H9 (cell line): Measurements from ENCODE around the gene ANKS3. TPM values are rescaled to one million over a fixed set of nuclear protein-coding genes. Genes with fewer than 3 reads are reported as not detected.

Experiments
- DNase-seq: peaks from one replicate; pipeline ENCODE4 v3.0.0-alpha.2; 2017
- H2AFZ ChIP-seq: one replicate; pipeline ENCODE4 v1.6.1; 2013; ENCODE audit warnings: mild to moderate bottlenecking, low read length, control low read depth, moderate library complexity
- H2AK5ac ChIP-seq: 2 replicates; pipeline ENCODE4 v1.6.1; 2013; ENCODE audit warnings: low read length, control low read depth, mixed read lengths; ENCODE audit not compliant: insufficient read length
- H2BK120ac ChIP-seq: one replicate; pipeline ENCODE4 v1.6.1; 2013; ENCODE audit warnings: low read depth, mild to moderate bottlenecking, low read length, control low read depth, inconsistent platforms; ENCODE audit not compliant: poor library complexity, severe bottlenecking
- H2BK12ac ChIP-seq: 2 replicates; pipeline ENCODE4 v1.6.1; 2013; ENCODE audit warnings: low read length, control low read depth, mixed read lengths, low read depth; ENCODE audit not compliant: insufficient read length
- H2BK15ac ChIP-seq: 2 replicates; pipeline ENCODE4 v1.6.1; 2013; ENCODE audit warnings: low read depth, low read length, control low read depth
- H2BK20ac ChIP-seq: one replicate; pipeline ENCODE4 v1.6.1; 2013; ENCODE audit warnings: low read depth, mild to moderate bottlenecking, low read length, control low read depth, inconsistent platforms; ENCODE audit not compliant: poor library complexity, severe bottlenecking
- H2BK5ac ChIP-seq: 2 replicates; pipeline ENCODE4 v1.6.1; 2013; ENCODE audit warnings: low read length, control low read depth, mixed read lengths; ENCODE audit not compliant: insufficient read length
- H3K14ac ChIP-seq: 2 replicates; pipeline ENCODE4 v1.6.1; 2013; ENCODE audit warnings: low read length, control low read depth; ENCODE audit not compliant: insufficient read depth
- H3K18ac ChIP-seq: 2 replicates; pipeline ENCODE4 v1.6.1; 2013; ENCODE audit warnings: low read depth, mild to moderate bottlenecking, mixed read lengths, low read length, control low read depth; ENCODE audit not compliant: insufficient read length
- H3K23ac ChIP-seq: 2 replicates; pipeline ENCODE4 v1.6.1; 2013; ENCODE audit warnings: low read length, control low read depth, mixed read lengths, low read depth; ENCODE audit not compliant: insufficient read length
- H3K23me2 ChIP-seq: 2 replicates; pipeline ENCODE4 v1.6.1; 2013; ENCODE audit warnings: low read depth, mild to moderate bottlenecking, mixed read lengths, low read length, control low read depth; ENCODE audit not compliant: insufficient read length, poor library complexity, severe bottlenecking
- H3K27ac ChIP-seq: 2 replicates; pipeline ENCODE4 v1.5.1; 2013; ENCODE audit warnings: low read length, control low read depth, mixed read lengths, low read depth; ENCODE audit not compliant: insufficient read length
- H3K27me3 ChIP-seq: 2 replicates; pipeline ENCODE4 v1.6.1; 2013; ENCODE audit warnings: low read length, control low read depth, inconsistent platforms; ENCODE audit not compliant: insufficient read depth
- H3K4ac ChIP-seq: 2 replicates; pipeline ENCODE4 v1.6.1; 2013; ENCODE audit warnings: low read depth, mild to moderate bottlenecking, control low read depth, inconsistent platforms, low read length, moderate library complexity
- H3K4me1 ChIP-seq: 2 replicates; pipeline ENCODE4 v1.6.1; 2013; ENCODE audit warnings: low read length, control low read depth, inconsistent platforms; ENCODE audit not compliant: insufficient read depth
- H3K4me2 ChIP-seq: 2 replicates; pipeline ENCODE4 v1.6.1; 2013; ENCODE audit warnings: low read length, control low read depth, mixed read lengths; ENCODE audit not compliant: insufficient read length, insufficient read depth
- H3K56ac ChIP-seq: 2 replicates; pipeline ENCODE4 v1.6.1; 2013; ENCODE audit warnings: low read depth, mild to moderate bottlenecking, mixed read lengths, low read length, control low read depth; ENCODE audit not compliant: insufficient read length
- H3K79me1 ChIP-seq: 2 replicates; pipeline ENCODE4 v1.6.1; 2013; ENCODE audit warnings: low read depth, mild to moderate bottlenecking, moderate library complexity, low read length, control low read depth, inconsistent platforms; ENCODE audit not compliant: insufficient read depth, poor library complexity, severe bottlenecking
- H3K79me2 ChIP-seq: 2 replicates; pipeline ENCODE4 v1.6.1; 2013; ENCODE audit warnings: low read length, control low read depth, inconsistent platforms; ENCODE audit not compliant: insufficient read depth
- H3K9ac ChIP-seq: 2 replicates; pipeline ENCODE4 v1.6.1; 2013; ENCODE audit warnings: low read length, control low read depth, mixed read lengths; ENCODE audit not compliant: insufficient read length; ENCODE audit errors: extremely low read depth
- H3K9me3 ChIP-seq: one replicate; pipeline ENCODE4 v1.6.1; 2013; ENCODE audit warnings: low read depth, low read length, inconsistent platforms; ENCODE audit not compliant: control insufficient read depth
- H3T11ph ChIP-seq: one replicate; pipeline ENCODE4 v1.6.1; 2013; ENCODE audit warnings: mild to moderate bottlenecking, low read length, control low read depth, inconsistent platforms
- H4K20me1 ChIP-seq: one replicate; pipeline ENCODE4 v1.6.1; 2013; ENCODE audit not compliant: control insufficient read depth, insufficient read length, insufficient read depth
- H4K5ac ChIP-seq: 2 replicates; pipeline ENCODE4 v1.6.1; 2013; ENCODE audit warnings: low read depth, mild to moderate bottlenecking, mixed read lengths, low read length, control low read depth; ENCODE audit not compliant: insufficient read length
- H4K8ac ChIP-seq: replicated peaks from 2 replicates; pipeline ENCODE4 v1.6.1; 2013; ENCODE audit warnings: low read length, control low read depth, mixed read lengths, low read depth; ENCODE audit not compliant: insufficient read length
- H4K91ac ChIP-seq: 2 replicates; pipeline ENCODE4 v1.6.1; 2013; ENCODE audit warnings: low read depth, mild to moderate bottlenecking, moderate library complexity, mixed read lengths, low read length, control low read depth; ENCODE audit not compliant: insufficient read length
- H3K27ac Mint-ChIP-seq, 3 experiments: 2 replicates in 2 of 3; 3 replicates in 1 of 3; pipeline ENCODE4 v1.8.0; 2020 to 2021; ENCODE audit warnings: mixed read lengths in 3 of 3, mild to moderate bottlenecking in 1 of 3, moderate library complexity in 1 of 3
- H3K27me3 Mint-ChIP-seq: 2 replicates; pipeline ENCODE4 v1.8.0; 2021; ENCODE audit warnings: low read depth, mild to moderate bottlenecking, moderate library complexity, mixed read lengths
- H3K36me3 Mint-ChIP-seq, 3 experiments: 2 replicates in 2 of 3; 3 replicates in 1 of 3; pipeline ENCODE4 v1.8.0; 2020 to 2021; ENCODE audit warnings: low read depth in 3 of 3, mixed read lengths in 3 of 3; ENCODE audit not compliant: insufficient read depth in 1 of 3
- H3K4me1 Mint-ChIP-seq, 2 experiments: 2 replicates each; pipeline ENCODE4 v1.8.0; 2020; ENCODE audit warnings: mixed read lengths in 2 of 2
- H3K4me3 Mint-ChIP-seq, 2 experiments: 2 replicates in 1 of 2; 3 replicates in 1 of 2; pipeline ENCODE4 v1.8.0; 2020 to 2021; ENCODE audit warnings: mild to moderate bottlenecking in 2 of 2, mixed read lengths in 2 of 2, moderate library complexity in 1 of 2
- H3K9me3 Mint-ChIP-seq, 2 experiments: 2 replicates in 1 of 2; 3 replicates in 1 of 2; pipeline ENCODE4 v1.8.0; 2020; ENCODE audit warnings: mild to moderate bottlenecking in 2 of 2, mixed read lengths in 2 of 2, moderate library complexity in 1 of 2
- WGBS: extraction: QIAGEN DNeasy Blood & Tissue Kit; methylation state at CpG from one replicate; pipeline ENCODE4 v1.1.7; 2013; ENCODE audit warnings: missing lambda C conversion rate, low lambda C conversion rate, mixed read lengths; ENCODE audit not compliant: insufficient read length; ENCODE audit errors: extremely low coverage; 5-methylcytosine and 5-hydroxymethylcytosine counted together
- total RNA-seq: library from RNA; stranded (reverse); gene quantifications from 2 replicates; pipeline ENCODE4 v1.2.1, GENCODE V29; 2021
- TF ChIP-seq, protein P1 (sequence below): fragments of 200-600 bp; sonication (generic); conservative IDR thresholded peaks from 3 replicates; pipeline ENCODE4 v1.8.0; 2021; ENCODE audit warnings: antibody characterized with exemption, mild to moderate bottlenecking

The ANKS3 gene
- total RNA-seq, 1 experiment from 2014 or later, result 32.0 TPM

GRCh38 chr16:4677994-4678393 lies 56.1 kb downstream of the ANKS3 start:
- DNase-seq, result no peak
- Histone ChIP-seq H4K5ac (no peak overlapping the region), H3K23me2 (no peaks in the 10 kb centered on the region), H4K20me1 (no peaks in the 10 kb centered on the region), H2AK5ac (no peak overlapping the region), H3K18ac (no peak overlapping the region), H3K56ac (no peak overlapping the region), H3K4me1 (no peaks in the 10 kb centered on the region; the same call in 1 of the 2 replicates), H3K23ac (no peak overlapping the region), H4K91ac (no peak overlapping the region), H3K27me3 (no peaks in the 10 kb centered on the region), H3K79me1 (no peaks in the 10 kb centered on the region), H3T11ph (no peak overlapping the region), H2BK120ac (no peak overlapping the region), H3K14ac (no peak overlapping the region), H3K27ac (no peak overlapping the region), H3K9ac (no peak overlapping the region), H3K4ac (no peak overlapping the region), H2BK20ac (no peak overlapping the region), H3K9me3 (no peaks in the 10 kb centered on the region), H3K4me2 (no peak overlapping the region), H2BK15ac (no peak overlapping the region), H2BK12ac (no peak overlapping the region), H3K79me2 (no peaks in the 10 kb centered on the region), H4K8ac (no peak overlapping the region), H2BK5ac (no peak overlapping the region), H2AFZ (no peak overlapping the region)
- H3K4me3 Mint-ChIP-seq, result no peak overlapping the region
- H3K27me3 Mint-ChIP-seq, result no peaks in the 10 kb centered on the region
- no peaks in the 10 kb centered on the region for H3K9me3 Mint-ChIP-seq
- peaks cover 2 to 8% of the 10 kb centered on the region in 2 experiments; a peak in 3 of 4 replicates for H3K4me1 Mint-ChIP-seq
- no CpG with 5 or more reads among the region's 9 CpGs for WGBS
- peaks cover under 1 to 32% (median 5%) of the 10 kb centered on the region in 3 experiments; a peak in 5 of 7 replicates for H3K36me3 Mint-ChIP-seq
- no peak overlapping the region; a peak in 1 of 7 replicates for H3K27ac Mint-ChIP-seq
- TF ChIP-seq, protein P1, sequence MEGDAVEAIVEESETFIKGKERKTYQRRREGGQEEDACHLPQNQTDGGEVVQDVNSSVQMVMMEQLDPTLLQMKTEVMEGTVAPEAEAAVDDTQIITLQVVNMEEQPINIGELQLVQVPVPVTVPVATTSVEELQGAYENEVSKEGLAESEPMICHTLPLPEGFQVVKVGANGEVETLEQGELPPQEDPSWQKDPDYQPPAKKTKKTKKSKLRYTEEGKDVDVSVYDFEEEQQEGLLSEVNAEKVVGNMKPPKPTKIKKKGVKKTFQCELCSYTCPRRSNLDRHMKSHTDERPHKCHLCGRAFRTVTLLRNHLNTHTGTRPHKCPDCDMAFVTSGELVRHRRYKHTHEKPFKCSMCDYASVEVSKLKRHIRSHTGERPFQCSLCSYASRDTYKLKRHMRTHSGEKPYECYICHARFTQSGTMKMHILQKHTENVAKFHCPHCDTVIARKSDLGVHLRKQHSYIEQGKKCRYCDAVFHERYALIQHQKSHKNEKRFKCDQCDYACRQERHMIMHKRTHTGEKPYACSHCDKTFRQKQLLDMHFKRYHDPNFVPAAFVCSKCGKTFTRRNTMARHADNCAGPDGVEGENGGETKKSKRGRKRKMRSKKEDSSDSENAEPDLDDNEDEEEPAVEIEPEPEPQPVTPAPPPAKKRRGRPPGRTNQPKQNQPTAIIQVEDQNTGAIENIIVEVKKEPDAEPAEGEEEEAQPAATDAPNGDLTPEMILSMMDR, result no peak
